ENCODE data around the gene ABCB4. TPM values are rescaled to one million over a fixed set of nuclear protein-coding genes. Genes with fewer than 3 reads are reported as not detected.

Gene ABCB4
- total RNA-seq, 1 experiment from 2014 or later, result 0.20 TPM

DNA sequence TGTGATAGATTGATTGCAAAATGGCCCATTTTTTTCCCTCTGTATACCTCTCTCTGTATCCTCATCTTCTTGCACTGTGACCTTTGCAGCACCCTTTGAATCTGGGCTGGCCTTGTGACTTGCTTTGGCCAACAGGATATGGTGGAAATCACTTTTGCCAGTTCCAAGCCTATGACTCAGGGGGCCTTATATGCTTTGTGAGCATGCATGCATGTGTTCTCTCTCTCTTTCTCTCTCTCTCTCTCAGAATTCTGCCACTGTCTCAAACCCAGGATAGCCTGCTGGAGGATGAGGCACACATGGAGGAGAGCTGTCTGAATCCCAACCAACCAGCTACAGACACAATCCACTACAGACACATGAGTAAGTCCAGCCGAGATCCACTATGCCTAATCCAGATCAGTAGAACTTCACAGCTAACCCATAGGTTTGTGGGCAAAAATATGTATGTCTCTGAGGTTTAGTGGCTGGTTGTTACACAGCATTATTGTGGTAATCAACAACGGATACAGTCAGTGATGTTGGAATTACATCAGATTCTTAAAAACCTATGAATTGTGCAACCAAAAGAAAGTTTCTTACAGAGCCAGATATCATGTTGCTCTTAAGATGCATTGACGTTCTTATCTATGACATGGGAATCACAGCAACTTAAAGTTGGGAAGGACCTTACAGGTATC lies 41.8 kb upstream of the ABCB4 start:
- H3K23me2 ChIP-seq (ENCODE audit: insufficient read length, low read depth, low read length, poor library complexity, severe bottlenecking), result no peaks in the 10 kb centered on the region
- no peaks in the 10 kb centered on the region for H3K36me3 Mint-ChIP-seq (ENCODE audit: insufficient read depth in 1 of 3, low read depth in 3 of 3)
- no peaks in the 10 kb centered on the region for H3K9me3 ChIP-seq (ENCODE audit: control insufficient read depth, low read depth, low read length)

More for the DNA sequence above, 41.8 kb upstream of the ABCB4 start:
- H3K4me3 Mint-ChIP-seq, result no peak overlapping the region
- Histone ChIP-seq H2BK15ac (ENCODE audit: low read depth, low read length) (no peak overlapping the region), H3K14ac (ENCODE audit: insufficient read depth, low read length) (no peak overlapping the region), H3K79me1 (ENCODE audit: insufficient read depth, low read depth, low read length, poor library complexity, severe bottlenecking) (no peaks in the 10 kb centered on the region), H3K4me1 (ENCODE audit: insufficient read depth, low read length) (peaks cover 2% of the 10 kb centered on the region; the same call in 1 of the 2 replicates), H2BK120ac (ENCODE audit: low read depth, low read length, poor library complexity, severe bottlenecking) (no peak overlapping the region), H2BK20ac (ENCODE audit: low read depth, low read length, poor library complexity, severe bottlenecking) (no peak overlapping the region), H3K4ac (ENCODE audit: low read depth, low read length) (no peak overlapping the region), H2AK5ac (ENCODE audit: insufficient read length, low read length) (no peak overlapping the region), H2BK5ac (ENCODE audit: insufficient read length, low read length) (no peak overlapping the region), H4K91ac (ENCODE audit: insufficient read length, low read depth, low read length) (no peak overlapping the region), H4K8ac (replicated peaks; ENCODE audit: insufficient read length, low read depth, low read length) (no peak overlapping the region), H3K23ac (ENCODE audit: insufficient read length, low read depth, low read length) (no peak overlapping the region), H4K20me1 (ENCODE audit: control insufficient read depth, insufficient read depth, insufficient read length) (no peaks in the 10 kb centered on the region), H3K4me2 (ENCODE audit: insufficient read depth, insufficient read length, low read length) (no peak overlapping the region), H2AFZ (ENCODE audit: low read length) (no peak overlapping the region), H2BK12ac (ENCODE audit: insufficient read length, low read depth, low read length) (no peak overlapping the region), H3K18ac (ENCODE audit: insufficient read length, low read depth, low read length) (no peak overlapping the region), H3K79me2 (ENCODE audit: insufficient read depth, low read length) (no peaks in the 10 kb centered on the region), H3K27ac (ENCODE audit: insufficient read length, low read depth, low read length) (no peak overlapping the region), H3K27me3 (ENCODE audit: insufficient read depth, low read length) (no peaks in the 10 kb centered on the region), H3K9ac (ENCODE audit: extremely low read depth, insufficient read length, low read length) (no peak overlapping the region), H4K5ac (ENCODE audit: insufficient read length, low read depth, low read length) (no peak overlapping the region), H3T11ph (ENCODE audit: low read length) (no peak overlapping the region), H3K56ac (ENCODE audit: insufficient read length, low read depth, low read length) (no peak overlapping the region)
- TF ChIP-seq, protein P1, sequence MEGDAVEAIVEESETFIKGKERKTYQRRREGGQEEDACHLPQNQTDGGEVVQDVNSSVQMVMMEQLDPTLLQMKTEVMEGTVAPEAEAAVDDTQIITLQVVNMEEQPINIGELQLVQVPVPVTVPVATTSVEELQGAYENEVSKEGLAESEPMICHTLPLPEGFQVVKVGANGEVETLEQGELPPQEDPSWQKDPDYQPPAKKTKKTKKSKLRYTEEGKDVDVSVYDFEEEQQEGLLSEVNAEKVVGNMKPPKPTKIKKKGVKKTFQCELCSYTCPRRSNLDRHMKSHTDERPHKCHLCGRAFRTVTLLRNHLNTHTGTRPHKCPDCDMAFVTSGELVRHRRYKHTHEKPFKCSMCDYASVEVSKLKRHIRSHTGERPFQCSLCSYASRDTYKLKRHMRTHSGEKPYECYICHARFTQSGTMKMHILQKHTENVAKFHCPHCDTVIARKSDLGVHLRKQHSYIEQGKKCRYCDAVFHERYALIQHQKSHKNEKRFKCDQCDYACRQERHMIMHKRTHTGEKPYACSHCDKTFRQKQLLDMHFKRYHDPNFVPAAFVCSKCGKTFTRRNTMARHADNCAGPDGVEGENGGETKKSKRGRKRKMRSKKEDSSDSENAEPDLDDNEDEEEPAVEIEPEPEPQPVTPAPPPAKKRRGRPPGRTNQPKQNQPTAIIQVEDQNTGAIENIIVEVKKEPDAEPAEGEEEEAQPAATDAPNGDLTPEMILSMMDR (conservative IDR thresholded peaks at IDR 0.05), result no peak
- H3K9me3 Mint-ChIP-seq, result no peaks in the 10 kb centered on the region; a peak in 1 of 5 replicates
- WGBS (ENCODE audit: extremely low coverage, insufficient read length, low lambda C conversion rate), result no CpG with 5 or more reads among the region's 3 CpGs
- H3K4me1 Mint-ChIP-seq, result peaks cover 7 to 13% of the 10 kb centered on the region in 2 experiments
- no peak for DNase-seq
- H3K27ac Mint-ChIP-seq, result no peak overlapping the region; a peak in 2 of 7 replicates
- H3K27me3 Mint-ChIP-seq (ENCODE audit: low read depth), result no peaks in the 10 kb centered on the region
